ENCODE data around the gene RRAGA.
"Not testable (repeated sequence)": the region's sequence is repeated elsewhere in the genome, so short reads cannot be mapped to it uniquely, and the experiment has no call there.

- TF ChIP-seq CTCF (IDR thresholded peaks at IDR 0.05); ZFX (IDR thresholded peaks at IDR 0.05; ENCODE audit: borderline replicate concordance): not testable (repeated sequence)
These were observed 27.6 kb upstream of the RRAGA start for GRCh38 chr9:19021649-19022048.
